GM18867 (cell line): ENCODE results near the gene TRIM58.
A peak's percentile ranks its signal among the peaks of the same experiment; 100 is the strongest.

Source experiments
- ATAC-seq: cut with Tn5 transposase; IDR thresholded peaks from one replicate; pipeline ENCODE4 v1.9.1; 2021; ENCODE audit warnings: mild to moderate bottlenecking, moderate library complexity; ENCODE audit not compliant: unreplicated experiment

Gene TRIM58

GRCh38 chr1:247857069-247857984 lies at the start of gene TRIM58:
Gene TRIM58 (plus strand): TSS chr1:247857187. CDS start chr1:247857247, 60 bp downstream.
- no peak for ATAC-seq

- no peak for ATAC-seq
These were observed 44.4 kb upstream of the TRIM58 start for GRCh38 chr1:247812637-247813036.

- no peak for ATAC-seq
These were observed 34.9 kb upstream of the TRIM58 start for GRCh38 chr1:247822060-247822459.

- ATAC-seq, result peak; percentile 71
These were observed 33.0 kb upstream of the TRIM58 start, which contains the start of gene OR14A16 for GRCh38 chr1:247824023-247824422. Gene OR14A16 (minus strand): TSS chr1:247824119. CDS start chr1:247815729, 8,390 bp downstream.

GRCh38 chr1:247825362-247825761 lies 31.6 kb upstream of the TRIM58 start:
- no peak for ATAC-seq

GRCh38 chr1:247829656-247830055 lies 27.3 kb upstream of the TRIM58 start:
- ATAC-seq, result no peak

- ATAC-seq, result no peak
These were observed 23.4 kb upstream of the TRIM58 start for GRCh38 chr1:247833601-247834000.

GRCh38 chr1:247840818-247841217 lies 16.2 kb upstream of the TRIM58 start:
- ATAC-seq, result no peak

GRCh38 chr1:247841796-247842195 lies 15.2 kb upstream of the TRIM58 start, which contains the start of gene OR11L1:
Gene OR11L1 (minus strand): TSS chr1:247841896. CDS start chr1:247841896, 0 bp downstream.
- ATAC-seq, result no peak

GRCh38 chr1:247843411-247843810 lies 13.6 kb upstream of the TRIM58 start:
- ATAC-seq, result no peak

GRCh38 chr1:247845011-247845692 lies 11.8 kb upstream of the TRIM58 start:
- ATAC-seq, result no peak

- ATAC-seq, result no peak
These were observed 11.3 kb upstream of the TRIM58 start for GRCh38 chr1:247845693-247846017.

- ATAC-seq, result no peak
These were observed 8.6 kb upstream of the TRIM58 start for GRCh38 chr1:247848346-247848745.

- ATAC-seq, result no peak
These were observed 7.4 kb upstream of the TRIM58 start for GRCh38 chr1:247849616-247850015.

- ATAC-seq, result no peak
These were observed 2.0 kb upstream of the TRIM58 start for GRCh38 chr1:247854899-247855545.

GRCh38 chr1:247855911-247856310 lies 1.1 kb upstream of the TRIM58 start:
- no peak for ATAC-seq

- no peak for ATAC-seq
These were observed 1.1 kb downstream of the TRIM58 start for GRCh38 chr1:247857985-247858619.

- ATAC-seq, result no peak
These were observed 5.8 kb downstream of the TRIM58 start for GRCh38 chr1:247862756-247863155.

GRCh38 chr1:247864644-247865043 lies 7.7 kb downstream of the TRIM58 start:
- no peak for ATAC-seq

- no peak for ATAC-seq
These were observed 8.4 kb downstream of the TRIM58 start for GRCh38 chr1:247865416-247865815.

- no peak for ATAC-seq
These were observed 26.4 kb downstream of the TRIM58 start for GRCh38 chr1:247883346-247883745.
